GM12873 (cell line): ENCODE data around the gene NT5DC4.

Experiments used
- TF ChIP-seq, protein P1 (sequence below): IDR thresholded peaks from 2 replicates; pipeline ENCODE4 v1.5.1; 2012; ENCODE audit warnings: low read depth, mild to moderate bottlenecking, moderate library complexity, low read length, control low read depth; ENCODE audit not compliant: insufficient read depth; ENCODE audit errors: missing control alignments

The NT5DC4 gene

GRCh38 chr2:112750560-112750843 lies 29.7 kb downstream of the NT5DC4 start:
- TF ChIP-seq, protein P1, sequence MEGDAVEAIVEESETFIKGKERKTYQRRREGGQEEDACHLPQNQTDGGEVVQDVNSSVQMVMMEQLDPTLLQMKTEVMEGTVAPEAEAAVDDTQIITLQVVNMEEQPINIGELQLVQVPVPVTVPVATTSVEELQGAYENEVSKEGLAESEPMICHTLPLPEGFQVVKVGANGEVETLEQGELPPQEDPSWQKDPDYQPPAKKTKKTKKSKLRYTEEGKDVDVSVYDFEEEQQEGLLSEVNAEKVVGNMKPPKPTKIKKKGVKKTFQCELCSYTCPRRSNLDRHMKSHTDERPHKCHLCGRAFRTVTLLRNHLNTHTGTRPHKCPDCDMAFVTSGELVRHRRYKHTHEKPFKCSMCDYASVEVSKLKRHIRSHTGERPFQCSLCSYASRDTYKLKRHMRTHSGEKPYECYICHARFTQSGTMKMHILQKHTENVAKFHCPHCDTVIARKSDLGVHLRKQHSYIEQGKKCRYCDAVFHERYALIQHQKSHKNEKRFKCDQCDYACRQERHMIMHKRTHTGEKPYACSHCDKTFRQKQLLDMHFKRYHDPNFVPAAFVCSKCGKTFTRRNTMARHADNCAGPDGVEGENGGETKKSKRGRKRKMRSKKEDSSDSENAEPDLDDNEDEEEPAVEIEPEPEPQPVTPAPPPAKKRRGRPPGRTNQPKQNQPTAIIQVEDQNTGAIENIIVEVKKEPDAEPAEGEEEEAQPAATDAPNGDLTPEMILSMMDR = no peak

DNA sequence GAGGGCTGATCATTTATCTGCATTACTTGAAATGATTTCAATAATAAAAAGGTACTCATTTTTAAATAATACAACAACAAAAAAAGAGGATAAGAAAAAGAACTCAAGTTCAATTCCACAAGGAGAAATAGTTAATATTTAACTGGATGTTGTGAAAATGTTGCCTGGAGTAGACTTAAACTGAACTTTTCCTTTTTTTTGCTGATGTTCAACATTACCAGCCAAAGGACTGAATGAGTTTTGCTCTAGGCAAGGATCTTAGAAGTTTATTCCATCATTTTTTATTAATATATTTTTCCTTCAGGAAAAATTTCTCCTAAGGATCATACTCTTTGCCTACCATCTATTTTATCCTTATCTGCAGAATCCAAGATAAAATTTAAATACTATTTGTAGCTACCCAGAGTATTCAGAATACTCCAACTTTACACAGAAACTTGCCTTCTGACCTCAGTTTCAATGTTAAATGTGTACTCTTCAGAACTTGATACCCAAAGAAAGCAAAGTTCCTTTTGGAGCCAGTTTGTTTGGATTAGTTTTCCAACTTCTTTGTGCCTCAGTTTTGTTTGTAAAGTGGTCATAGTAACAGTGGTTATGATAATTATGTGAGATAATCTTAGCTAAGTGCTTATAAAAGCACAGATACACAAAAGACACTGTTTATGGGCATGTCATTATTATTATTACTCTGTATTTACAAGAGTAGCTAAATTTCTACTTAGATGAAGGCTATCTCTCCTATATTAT lies 30.8 kb downstream of the NT5DC4 start:
- TF ChIP-seq, protein P1 = no peak

GRCh38 chr2:112752667-112753066 lies 31.8 kb downstream of the NT5DC4 start:
- TF ChIP-seq, protein P1 = no peak

DNA sequence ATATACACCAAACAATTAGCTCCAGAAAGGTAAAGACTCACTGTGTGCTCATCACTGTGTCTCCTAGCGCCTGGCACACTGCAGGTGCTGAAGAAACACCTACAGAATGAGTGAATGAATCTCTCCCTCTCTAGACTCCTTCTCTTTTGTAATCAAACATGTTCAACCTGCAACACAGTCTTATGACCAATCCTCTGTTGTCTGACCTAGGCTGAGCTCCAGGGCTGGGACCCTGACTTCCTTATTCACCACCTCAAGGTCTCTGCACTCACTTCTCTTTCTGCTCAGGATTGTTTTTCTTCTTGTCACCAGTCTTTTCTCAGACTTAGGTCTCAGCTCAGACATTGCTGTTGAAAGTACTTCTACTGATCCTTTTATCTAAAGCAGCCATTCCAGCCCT lies 33.7 kb downstream of the NT5DC4 start:
- TF ChIP-seq, protein P1 = no peak

DNA sequence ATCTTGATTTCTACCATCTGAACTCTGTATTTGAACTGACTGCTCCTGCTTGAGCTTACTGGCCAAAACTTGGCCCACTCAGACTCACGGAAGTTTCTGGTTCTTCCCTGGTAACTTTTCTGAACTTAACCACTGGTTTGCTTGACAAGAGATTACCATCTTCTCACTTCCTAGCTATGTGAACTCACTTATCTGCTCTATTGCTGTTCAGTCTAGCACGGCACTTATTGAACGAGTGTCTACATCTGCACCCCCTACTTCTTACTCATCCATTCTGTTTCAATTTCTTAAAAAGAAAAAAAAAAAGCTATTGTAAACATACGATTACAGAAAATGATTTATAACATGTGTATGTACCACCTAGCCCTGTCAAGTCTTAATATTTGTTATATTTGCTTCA lies 34.6 kb downstream of the NT5DC4 start:
- TF ChIP-seq, protein P1 = no peak

DNA sequence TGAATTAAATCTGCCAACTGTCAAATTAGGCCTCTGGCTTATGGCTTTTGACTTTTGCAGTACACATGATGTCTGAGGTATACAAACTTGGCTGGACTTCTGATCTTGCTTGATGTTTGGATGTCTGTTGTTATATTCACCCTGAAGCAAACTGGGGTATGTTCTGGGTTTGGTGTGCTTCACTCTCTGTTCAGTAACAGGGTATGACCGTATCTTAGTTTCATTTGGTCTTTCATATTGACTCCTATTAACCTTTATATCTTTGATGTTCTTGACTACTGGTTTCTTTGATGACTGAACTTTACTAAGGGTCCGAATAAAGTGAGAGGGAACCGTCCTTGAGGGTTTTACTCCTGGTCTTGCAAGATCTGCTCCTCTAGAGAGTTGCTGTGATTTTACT lies 35.4 kb downstream of the NT5DC4 start:
- TF ChIP-seq, protein P1 = no peak

DNA sequence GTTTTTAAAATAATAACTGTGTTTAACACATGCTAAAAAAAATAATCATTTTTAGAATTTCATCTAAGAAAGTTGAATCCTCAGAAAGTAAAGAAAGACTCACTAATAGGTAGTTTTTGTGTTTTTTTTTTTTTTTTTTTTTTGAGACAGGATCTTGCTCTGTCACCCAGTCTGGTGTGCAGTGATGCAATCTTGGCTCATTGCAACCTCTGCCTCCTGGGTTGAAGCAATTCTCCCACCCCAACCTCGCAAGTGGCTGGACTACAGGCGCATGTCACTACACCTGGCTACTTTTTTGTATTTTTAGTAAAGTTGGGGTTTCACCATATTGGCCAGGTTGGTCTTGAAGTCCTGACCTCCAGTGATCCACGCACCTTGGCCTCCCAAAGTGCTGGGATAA lies 36.4 kb downstream of the NT5DC4 start:
- TF ChIP-seq, protein P1 = no peak

- TF ChIP-seq, protein P1 = no peak
Measured at GRCh38 chr2:112758711-112759110, 37.9 kb downstream of the NT5DC4 start.
